Measurements from ENCODE around the gene OLFM4. TPM values are rescaled to one million over a fixed set of nuclear protein-coding genes. Genes with fewer than 3 reads are reported as not detected.

Gene OLFM4
- total RNA-seq, 6 experiments from 2014 or later, result 0.54 to 0.75 (median 0.73) TPM; not detected in 3

DNA sequence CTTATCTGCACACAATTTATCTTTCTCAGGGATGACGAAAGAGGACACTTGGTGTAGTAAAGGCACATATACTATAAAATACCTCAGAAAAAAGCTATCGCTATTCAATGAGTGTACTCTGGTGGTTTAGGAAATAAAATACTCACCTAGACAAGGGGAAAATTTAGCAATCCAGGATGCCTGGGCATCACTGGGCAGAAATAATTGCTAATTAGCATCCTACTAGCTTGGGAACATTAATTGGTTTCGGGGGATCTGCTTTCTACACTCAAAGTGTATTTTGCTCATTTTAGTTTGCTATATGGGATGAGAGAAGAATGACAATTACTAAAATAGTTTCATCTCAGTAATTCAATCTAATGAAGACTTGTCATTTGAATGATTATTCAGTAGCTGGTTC is 60.3 kb downstream of the OLFM4 start:
- ATAC-seq, result no peak
- no peaks in the 10 kb centered on the region for H3K36me3 ChIP-seq
- TF ChIP-seq POLR2A (IDR thresholded peaks at IDR 0.05), result no peak
- TF ChIP-seq, protein P1, sequence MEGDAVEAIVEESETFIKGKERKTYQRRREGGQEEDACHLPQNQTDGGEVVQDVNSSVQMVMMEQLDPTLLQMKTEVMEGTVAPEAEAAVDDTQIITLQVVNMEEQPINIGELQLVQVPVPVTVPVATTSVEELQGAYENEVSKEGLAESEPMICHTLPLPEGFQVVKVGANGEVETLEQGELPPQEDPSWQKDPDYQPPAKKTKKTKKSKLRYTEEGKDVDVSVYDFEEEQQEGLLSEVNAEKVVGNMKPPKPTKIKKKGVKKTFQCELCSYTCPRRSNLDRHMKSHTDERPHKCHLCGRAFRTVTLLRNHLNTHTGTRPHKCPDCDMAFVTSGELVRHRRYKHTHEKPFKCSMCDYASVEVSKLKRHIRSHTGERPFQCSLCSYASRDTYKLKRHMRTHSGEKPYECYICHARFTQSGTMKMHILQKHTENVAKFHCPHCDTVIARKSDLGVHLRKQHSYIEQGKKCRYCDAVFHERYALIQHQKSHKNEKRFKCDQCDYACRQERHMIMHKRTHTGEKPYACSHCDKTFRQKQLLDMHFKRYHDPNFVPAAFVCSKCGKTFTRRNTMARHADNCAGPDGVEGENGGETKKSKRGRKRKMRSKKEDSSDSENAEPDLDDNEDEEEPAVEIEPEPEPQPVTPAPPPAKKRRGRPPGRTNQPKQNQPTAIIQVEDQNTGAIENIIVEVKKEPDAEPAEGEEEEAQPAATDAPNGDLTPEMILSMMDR (IDR thresholded peaks at IDR 0.05), result no peak
- DNase-seq, result no peak
- intact Hi-C loops (cut with DNase I), result no loop called here
- WGBS (ENCODE audit: insufficient coverage, low coverage, low lambda C conversion rate, missing lambda C conversion rate), result 56% methylated on average over 3 of the region's 3 CpGs
- no peaks in the 10 kb centered on the region for H3K4me1 ChIP-seq
- H3K27me3 ChIP-seq, result no peaks in the 10 kb centered on the region
- H3K9me3 ChIP-seq, result no peaks in the 10 kb centered on the region
- no peak overlapping the region for H3K27ac ChIP-seq
- H3K4me3 ChIP-seq, result no peak overlapping the region

DNA sequence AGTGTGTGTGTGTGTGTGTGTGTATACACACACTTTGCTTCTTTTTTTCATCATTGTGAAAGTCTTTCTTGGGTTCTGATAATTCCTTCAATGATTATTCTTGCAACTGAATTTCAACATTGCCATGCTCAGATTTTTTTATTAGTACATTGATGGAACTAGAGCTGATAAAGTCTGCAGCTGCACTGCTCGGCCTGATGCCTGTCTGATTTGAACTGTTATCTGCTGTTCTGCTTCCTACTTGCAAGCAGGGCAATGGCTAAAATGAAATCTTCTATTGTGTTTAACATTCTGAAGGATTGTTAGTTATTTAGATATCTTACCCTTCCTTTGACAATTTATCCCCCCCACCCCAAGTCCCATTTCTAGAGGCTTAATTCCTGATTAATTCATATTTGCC is 61.3 kb downstream of the OLFM4 start:
- no peaks in the 10 kb centered on the region for H3K9me3 ChIP-seq
- TF ChIP-seq POLR2A (IDR thresholded peaks at IDR 0.05), result no peak
- TF ChIP-seq, protein P1 (IDR thresholded peaks at IDR 0.05), result no peak
- no peaks in the 10 kb centered on the region for H3K4me1 ChIP-seq
- intact Hi-C loops (cut with DNase I), result no loop called here
- H3K4me3 ChIP-seq, result no peak overlapping the region
- ATAC-seq, result no peak
- no peak overlapping the region for H3K27ac ChIP-seq
- no peak for DNase-seq
- WGBS (ENCODE audit: insufficient coverage, low coverage, low lambda C conversion rate, missing lambda C conversion rate), result 20% methylated on average over 1 of the region's 1 CpG
- H3K36me3 ChIP-seq, result no peaks in the 10 kb centered on the region
- H3K27me3 ChIP-seq, result no peaks in the 10 kb centered on the region

DNA sequence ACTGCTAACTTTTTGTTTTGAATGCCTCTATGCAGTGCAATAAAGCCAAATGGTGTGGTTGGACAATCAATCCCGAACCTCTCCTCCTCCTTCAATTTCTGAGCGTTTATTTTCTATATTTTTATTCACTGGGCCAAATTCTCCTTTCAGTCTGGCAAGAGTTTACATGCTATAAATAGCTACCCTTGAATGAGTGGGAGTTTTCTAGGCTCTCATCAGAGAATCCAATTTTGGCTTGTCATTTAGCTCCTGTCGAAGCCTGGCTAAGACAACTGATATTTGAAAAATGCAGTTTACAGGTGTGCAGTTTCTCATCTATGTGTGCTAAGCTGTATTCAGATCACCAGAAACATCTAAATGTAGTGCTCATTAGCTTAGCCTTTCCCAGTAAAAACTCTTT is 61.8 kb downstream of the OLFM4 start:
- no peaks in the 10 kb centered on the region for H3K4me1 ChIP-seq
- H3K9me3 ChIP-seq, result no peaks in the 10 kb centered on the region
- no peak overlapping the region for H3K4me3 ChIP-seq
- TF ChIP-seq POLR2A (IDR thresholded peaks at IDR 0.05), result no peak
- TF ChIP-seq, protein P1 (IDR thresholded peaks at IDR 0.05), result no peak
- intact Hi-C loops (cut with DNase I), result no loop called here
- ATAC-seq (no peak), DNase-seq (no peak)
- no peaks in the 10 kb centered on the region for H3K36me3 ChIP-seq
- H3K27ac ChIP-seq, result no peak overlapping the region
- no peaks in the 10 kb centered on the region for H3K27me3 ChIP-seq
- 23% methylated on average over 3 of the region's 3 CpGs for WGBS (ENCODE audit: insufficient coverage, low coverage, low lambda C conversion rate, missing lambda C conversion rate)

DNA sequence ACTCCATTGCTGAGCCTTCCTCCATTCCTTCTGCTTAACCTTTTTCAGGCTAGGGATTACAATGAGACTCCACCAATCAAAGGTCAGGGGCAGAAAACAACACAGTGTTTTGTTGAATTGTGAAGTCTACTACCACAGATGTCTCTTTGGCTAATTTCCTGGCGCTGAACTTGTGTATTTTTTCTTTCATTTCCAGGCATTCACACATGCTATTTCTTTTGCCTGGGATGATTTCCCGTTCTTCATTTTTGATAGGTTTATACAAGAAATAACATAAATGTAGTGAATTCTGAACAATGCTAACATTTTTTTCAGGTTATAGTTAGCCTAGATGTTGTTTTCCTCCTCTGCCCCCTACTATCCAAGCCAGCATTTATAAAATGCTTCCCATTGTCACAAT is 64.3 kb downstream of the OLFM4 start:
- Histone ChIP-seq H3K9me3 (no peaks in the 10 kb centered on the region), H3K27me3 (no peaks in the 10 kb centered on the region), H3K4me3 (no peak overlapping the region), H3K36me3 (no peaks in the 10 kb centered on the region), H3K27ac (no peak overlapping the region), H3K4me1 (no peaks in the 10 kb centered on the region)
- WGBS (ENCODE audit: insufficient coverage, low coverage, low lambda C conversion rate, missing lambda C conversion rate), result 74% methylated on average over 2 of the region's 2 CpGs
- DNase-seq, result no peak
- no peak for ATAC-seq
- intact Hi-C loops (cut with DNase I), result no loop called here
- TF ChIP-seq POLR2A (IDR thresholded peaks at IDR 0.05), result no peak
- TF ChIP-seq, protein P1 (IDR thresholded peaks at IDR 0.05), result no peak

DNA sequence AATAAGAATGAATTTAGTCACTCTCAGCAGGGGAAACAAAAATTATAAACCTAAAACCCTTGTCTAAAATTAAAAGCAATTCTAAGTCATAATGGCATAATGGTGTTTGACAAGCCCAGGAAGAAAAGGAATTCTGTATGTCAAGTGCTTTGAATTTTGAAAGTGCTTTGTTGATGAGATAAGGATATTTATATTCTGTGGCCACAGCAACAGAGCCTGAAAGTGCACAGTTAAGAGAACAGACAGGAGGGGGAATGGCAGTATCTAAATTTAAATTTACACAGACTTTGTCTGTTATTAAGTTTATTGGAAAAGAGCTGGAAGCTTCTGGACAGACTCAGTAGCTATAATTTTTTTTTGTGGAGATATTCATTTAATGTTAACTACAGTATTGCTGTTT is 69.8 kb downstream of the OLFM4 start:
- no peaks in the 10 kb centered on the region for H3K9me3 ChIP-seq
- no peaks in the 10 kb centered on the region for H3K4me1 ChIP-seq
- no peaks in the 10 kb centered on the region for H3K36me3 ChIP-seq
- no peak for ATAC-seq
- H3K4me3 ChIP-seq, result no peak overlapping the region
- intact Hi-C loops (cut with DNase I), result no loop called here
- no peak for DNase-seq
- H3K27me3 ChIP-seq, result no peaks in the 10 kb centered on the region
- TF ChIP-seq, protein P1 (IDR thresholded peaks at IDR 0.05), result no peak
- TF ChIP-seq POLR2A (IDR thresholded peaks at IDR 0.05), result no peak
- no peak overlapping the region for H3K27ac ChIP-seq
